Loucy (cell line): ENCODE measurements around the gene MRPL21.

Experiments
- H2AFZ ChIP-seq: fragments of 200-600 bp; sonication (generic); 2 replicates; pipeline ENCODE4 v1.6.0; 2016; ENCODE audit warnings: antibody characterized with exemption, mild to moderate bottlenecking, low read length, moderate library complexity
- H3F3A ChIP-seq: fragments of 200-600 bp; 2 replicates; pipeline ENCODE4 v1.6.0; 2016; ENCODE audit warnings: antibody characterized with exemption, low read depth, mild to moderate bottlenecking
- H3K27me3 ChIP-seq: fragments of 200-600 bp; sonication (generic); 2 replicates; pipeline ENCODE4 v1.6.1; 2014; ENCODE audit warnings: low read length, mild to moderate bottlenecking; ENCODE audit not compliant: insufficient read depth, poor library complexity, severe bottlenecking
- H3K36me3 ChIP-seq: fragments of 200-600 bp; sonication (generic); 2 replicates; pipeline ENCODE4 v1.6.1; 2016; ENCODE audit warnings: low read length; ENCODE audit not compliant: insufficient read depth
- H3K4me1 ChIP-seq: fragments of 200-600 bp; sonication (generic); 2 replicates; pipeline ENCODE4 v1.5.1; 2014; ENCODE audit warnings: low read length, mild to moderate bottlenecking; ENCODE audit not compliant: insufficient read depth, poor library complexity, severe bottlenecking
- H3K4me2 ChIP-seq: fragments of 200-600 bp; sonication (generic); 2 replicates; pipeline ENCODE4 v1.6.0; 2014; ENCODE audit warnings: antibody characterized with exemption, low read length, low read depth, mild to moderate bottlenecking; ENCODE audit not compliant: poor library complexity, severe bottlenecking
- H3K4me3 ChIP-seq: fragments of 200-600 bp; sonication (generic); 2 replicates; pipeline ENCODE4 v1.5.1; 2014; ENCODE audit warnings: low read length, mild to moderate bottlenecking, mixed read lengths; ENCODE audit not compliant: poor library complexity, severe bottlenecking
- H3K79me2 ChIP-seq: fragments of 200-600 bp; sonication (generic); 2 replicates; pipeline ENCODE4 v1.6.1; 2014; ENCODE audit warnings: low read length; ENCODE audit not compliant: insufficient read depth
- H3K9ac ChIP-seq: fragments of 200-600 bp; sonication (generic); 2 replicates; pipeline ENCODE4 v1.6.0; 2014; ENCODE audit warnings: mild to moderate bottlenecking, low read depth, low read length, moderate library complexity; ENCODE audit not compliant: poor library complexity, severe bottlenecking
- H3K9me2 ChIP-seq: fragments of 200-600 bp; sonication (generic); replicated peaks from 2 replicates; pipeline ENCODE4 v1.6.1; 2016; ENCODE audit warnings: low read depth, low read length, mixed read lengths
- H3K9me3 ChIP-seq: fragments of 200-600 bp; sonication (generic); 2 replicates; pipeline ENCODE4 v1.6.1; 2014; ENCODE audit warnings: mild to moderate bottlenecking, antibody characterized with exemption, low read length, low read depth; ENCODE audit not compliant: insufficient read depth
- H4K20me1 ChIP-seq: fragments of 200-600 bp; sonication (generic); 2 replicates; pipeline ENCODE4 v1.6.0; 2014; ENCODE audit warnings: antibody characterized with exemption, low read length, mild to moderate bottlenecking; ENCODE audit not compliant: insufficient read depth, poor library complexity, severe bottlenecking
- CTCF ChIP-seq: fragments of 200-600 bp; sonication (generic); conservative IDR thresholded peaks from 2 replicates; pipeline ENCODE4 v1.5.1; 2014; ENCODE audit warnings: mild to moderate bottlenecking, antibody characterized with exemption, low read length
- EZH2phosphoT487 ChIP-seq: fragments of 200-600 bp; IDR thresholded peaks from 2 replicates; pipeline ENCODE4 v1.6.1; 2018; ENCODE audit warnings: antibody characterized with exemption, mild to moderate bottlenecking, moderate library complexity, borderline replicate concordance

MRPL21 gene

GRCh38 chr11:68946416-68947090 is 42.9 kb upstream of the MRPL21 start:
- Histone ChIP-seq H3K27me3 (no peaks in the 10 kb centered on the region), H3K79me2 (no peaks in the 10 kb centered on the region), H3F3A (no peaks in the 10 kb centered on the region), H2AFZ (no peak overlapping the region), H3K4me2 (no peak overlapping the region), H3K9me2 (no peaks in the 10 kb centered on the region), H3K36me3 (no peaks in the 10 kb centered on the region), H3K9ac (no peak overlapping the region), H3K4me1 (no peaks in the 10 kb centered on the region), H3K9me3 (no peaks in the 10 kb centered on the region), H3K4me3 (no peak overlapping the region), H4K20me1 (no peaks in the 10 kb centered on the region)
- TF ChIP-seq CTCF, result no peak
- TF ChIP-seq EZH2phosphoT487, result no peak

GRCh38 chr11:68942751-68943271 is 39.2 kb upstream of the MRPL21 start:
- Histone ChIP-seq H3K9ac (no peak overlapping the region), H3K27me3 (no peaks in the 10 kb centered on the region), H3K9me3 (no peaks in the 10 kb centered on the region), H4K20me1 (no peaks in the 10 kb centered on the region), H3K79me2 (no peaks in the 10 kb centered on the region), H2AFZ (no peak overlapping the region), H3K9me2 (no peaks in the 10 kb centered on the region), H3K36me3 (peaks cover 3% of the 10 kb centered on the region; the same call in 1 of the 2 replicates), H3K4me2 (no peak overlapping the region), H3K4me3 (no peak overlapping the region), H3K4me1 (no peaks in the 10 kb centered on the region), H3F3A (no peaks in the 10 kb centered on the region)
- TF ChIP-seq EZH2phosphoT487, result no peak
- TF ChIP-seq CTCF, result no peak

- no peaks in the 10 kb centered on the region for H3K4me1 ChIP-seq
- no peaks in the 10 kb centered on the region for H3F3A ChIP-seq
- H4K20me1 ChIP-seq, result no peaks in the 10 kb centered on the region
- no peaks in the 10 kb centered on the region for H3K27me3 ChIP-seq
- no peak overlapping the region for H3K4me2 ChIP-seq
- no peaks in the 10 kb centered on the region for H3K9me3 ChIP-seq
- H3K36me3 ChIP-seq, result peaks cover 8% of the 10 kb centered on the region; the same call in 1 of the 2 replicates
- H3K9ac ChIP-seq, result no peak overlapping the region
- no peak overlapping the region for H3K4me3 ChIP-seq
- H3K79me2 ChIP-seq, result no peaks in the 10 kb centered on the region
- TF ChIP-seq CTCF (no peak), EZH2phosphoT487 (no peak)
- H2AFZ ChIP-seq, result no peak overlapping the region
- H3K9me2 ChIP-seq, result no peaks in the 10 kb centered on the region
These were observed 38.5 kb upstream of the MRPL21 start for GRCh38 chr11:68942095-68942620.
